HG03175 (cell line): ENCODE measurements around the gene ACTR1A.

Source experiments
- ATAC-seq: cut with Tn5 transposase; IDR thresholded peaks from one replicate; pipeline ENCODE4 v1.9.1; 2021; ENCODE audit warnings: mild to moderate bottlenecking, moderate library complexity; ENCODE audit not compliant: unreplicated experiment

Gene ACTR1A

GRCh38 chr10:102431452-102432124 lies 70.9 kb downstream of the ACTR1A start:
- no peak for ATAC-seq

- no peak for ATAC-seq
These were observed 73.0 kb downstream of the ACTR1A start for GRCh38 chr10:102429468-102429867.
